ENCODE data around the gene PROB1.
"Not testable (repeated sequence)": the region's sequence is repeated elsewhere in the genome, so short reads cannot be mapped to it uniquely, and the experiment has no call there.

The PROB1 gene

DNA sequence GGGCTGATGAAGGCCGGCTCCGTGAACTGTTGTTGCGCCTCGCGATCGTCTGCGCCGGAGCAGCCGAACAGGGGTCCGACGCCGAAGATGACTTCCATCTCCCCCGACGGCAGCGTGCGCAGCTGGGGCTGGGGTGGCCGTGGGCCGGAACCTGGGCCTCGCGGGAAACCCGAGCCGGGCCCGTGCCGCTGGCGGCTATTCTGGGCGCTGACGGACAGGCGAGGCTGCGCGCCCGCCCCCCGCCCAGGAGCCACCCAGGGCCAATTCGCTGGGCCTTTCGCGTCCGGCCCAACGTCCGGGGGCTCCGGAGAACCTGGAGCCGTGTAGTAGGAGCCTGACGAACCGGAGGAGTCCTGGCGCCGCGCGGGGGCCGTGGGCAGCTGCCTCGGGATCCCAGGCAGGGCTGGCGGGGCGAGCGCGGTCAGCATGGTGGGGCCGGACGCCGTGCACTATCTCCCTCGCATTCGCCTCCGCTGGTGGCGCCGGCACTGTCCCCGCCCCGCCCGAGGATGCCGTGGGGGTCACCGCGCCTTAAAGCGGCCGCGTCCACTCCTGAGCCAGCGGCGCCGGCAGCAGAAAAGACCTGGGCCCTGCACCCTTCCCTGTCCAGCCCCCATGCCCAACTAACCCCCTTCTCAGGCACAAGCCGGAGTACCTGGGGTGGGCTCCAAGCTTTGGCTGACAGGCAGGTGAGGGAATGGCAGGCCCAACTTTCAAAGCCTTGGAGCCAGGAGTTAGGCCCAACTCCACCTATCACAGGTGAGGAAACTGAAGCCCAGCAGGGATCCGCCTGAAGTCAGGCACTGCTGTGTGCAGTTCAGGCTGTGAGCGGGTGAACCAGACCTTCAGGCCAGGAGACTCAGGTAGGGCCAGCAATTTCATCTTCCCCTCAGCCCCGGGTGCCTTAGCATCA lies at the start of gene PROB1:
Gene PROB1, minus strand, starts transcription at position 451 of the 913 bp plus-strand sequence. Its CDS starts 23 bp downstream, at position 428.
- DNase-seq (ENCODE audit: low spot score) = no peak

GRCh38 chr5:139443831-139444453 lies 49.0 kb upstream of the PROB1 start:
- no peak for DNase-seq (ENCODE audit: low spot score)

- not testable (repeated sequence) for DNase-seq (ENCODE audit: low spot score)
Observed at GRCh38 chr5:139440416-139440815, 45.5 kb upstream of the PROB1 start.

- DNase-seq (ENCODE audit: low spot score) = peak; percentile 96
Observed at GRCh38 chr5:139439013-139439903, 44.4 kb upstream of the PROB1 start, which contains the start of gene DNAJC18. TSS of gene DNAJC18 (minus strand) at chr5:139439525. CDS start at chr5:139439445, 80 bp downstream.

GRCh38 chr5:139438707-139439012 lies 43.8 kb upstream of the PROB1 start:
- DNase-seq (ENCODE audit: low spot score) = peak; percentile 18

GRCh38 chr5:139435676-139436075 lies 40.8 kb upstream of the PROB1 start:
- no peak for DNase-seq (ENCODE audit: low spot score)

- DNase-seq (ENCODE audit: low spot score) = no peak
Observed at GRCh38 chr5:139431706-139432105, 36.8 kb upstream of the PROB1 start.

GRCh38 chr5:139430015-139430414 lies 35.1 kb upstream of the PROB1 start:
- no peak for DNase-seq (ENCODE audit: low spot score)

DNA sequence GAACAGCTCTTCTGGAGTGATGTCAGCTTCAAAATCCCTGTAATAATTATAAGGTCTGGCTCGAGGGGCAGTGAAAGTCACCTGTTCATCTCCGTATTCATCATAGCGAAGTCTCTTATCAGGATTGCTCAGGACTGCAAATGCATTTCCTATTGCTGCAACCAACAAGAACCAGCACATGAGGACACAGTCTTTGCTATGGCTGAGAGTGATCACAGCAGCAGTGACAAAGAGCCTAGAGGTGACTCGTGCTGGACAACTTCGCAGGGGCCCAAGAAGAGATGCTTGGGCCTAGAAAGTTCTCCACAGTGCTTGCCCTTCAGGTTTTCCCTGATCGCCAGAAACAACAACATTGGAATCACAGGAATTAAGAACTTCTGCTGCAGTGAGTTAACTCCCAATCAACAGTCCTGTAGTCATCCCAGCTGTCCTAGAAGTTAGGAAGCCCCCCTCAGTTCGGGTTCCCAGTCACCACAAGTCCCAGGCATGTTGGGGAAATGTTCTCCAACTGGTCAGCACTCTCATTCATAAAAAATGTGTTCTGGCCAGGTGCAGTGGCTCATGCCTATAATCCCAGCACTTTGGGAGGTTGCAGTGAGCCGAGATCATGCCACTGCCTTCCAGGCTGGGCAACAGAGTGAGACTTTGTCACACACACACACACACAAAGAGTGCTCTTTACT lies 31.4 kb upstream of the PROB1 start:
- DNase-seq (ENCODE audit: low spot score) = no peak

GRCh38 chr5:139425497-139425896 lies 30.6 kb upstream of the PROB1 start:
- no peak for DNase-seq (ENCODE audit: low spot score)

GRCh38 chr5:139422307-139422893 lies 27.5 kb upstream of the PROB1 start:
- peak; percentile 79 for DNase-seq (ENCODE audit: low spot score)

DNA sequence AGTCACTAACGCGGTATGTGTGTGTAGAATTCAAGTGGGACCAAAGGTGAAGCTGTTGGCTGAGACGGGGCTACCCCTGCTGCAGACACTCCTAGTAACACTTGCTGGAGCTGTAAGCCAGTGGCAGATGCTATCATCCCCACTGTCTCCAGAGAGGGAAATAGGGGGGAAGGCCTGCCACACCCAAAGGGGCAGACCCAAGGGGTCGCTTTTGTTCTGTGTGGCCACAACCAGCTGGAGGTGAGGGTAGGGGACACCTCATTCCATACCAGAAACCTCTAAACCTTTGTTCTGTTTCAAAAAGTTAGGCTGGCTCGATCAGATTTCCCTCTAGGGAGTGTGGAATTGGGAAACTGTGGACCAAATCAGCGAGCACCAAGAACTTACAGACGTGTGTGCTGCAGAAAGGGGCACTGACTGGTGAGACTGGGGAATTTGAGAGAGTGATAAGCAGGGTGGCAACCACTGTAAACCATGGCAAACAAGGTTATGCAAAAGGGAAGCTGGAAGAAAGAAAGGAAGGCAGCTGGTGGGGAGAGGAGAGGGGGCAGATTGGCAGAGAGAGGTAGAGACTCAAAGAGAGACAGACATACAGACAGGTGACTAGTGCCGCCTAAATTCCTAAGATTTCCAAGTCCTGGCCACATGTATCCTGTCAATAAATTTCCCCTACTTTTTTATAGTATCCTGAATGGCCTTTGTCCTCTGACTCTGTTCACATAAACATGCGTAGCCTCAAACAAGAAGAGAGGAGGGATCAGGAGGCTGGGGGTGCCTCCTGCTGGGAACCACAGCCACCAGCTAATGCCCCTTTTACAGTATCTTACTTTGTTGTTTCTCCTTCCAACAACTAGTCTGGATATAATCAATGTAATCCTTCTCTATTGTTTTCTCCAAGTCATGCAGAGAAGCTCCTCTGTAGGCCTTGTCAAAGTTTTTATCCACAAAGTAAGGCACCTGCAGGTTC lies 24.6 kb upstream of the PROB1 start:
- DNase-seq (ENCODE audit: low spot score) = no peak

DNA sequence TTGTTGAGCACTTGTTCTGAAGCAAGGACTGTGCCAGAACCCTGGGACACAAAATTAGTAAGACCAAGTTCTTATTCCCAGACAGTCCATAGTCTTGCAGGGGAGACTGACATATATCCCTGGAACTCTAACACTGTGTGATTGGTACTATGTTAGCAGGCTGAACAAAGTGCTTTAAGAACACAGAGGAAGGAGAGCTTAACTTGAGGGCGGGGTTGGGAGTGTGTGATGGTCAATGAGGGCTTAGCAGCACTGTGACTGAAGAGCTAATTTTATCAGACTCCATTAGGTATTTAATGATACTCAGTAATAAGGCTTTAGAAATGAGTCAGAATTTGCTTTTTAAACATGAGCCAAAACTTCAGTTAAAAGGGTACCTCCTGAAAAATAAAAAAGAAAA lies 23.9 kb upstream of the PROB1 start:
- DNase-seq (ENCODE audit: low spot score) = no peak

DNA sequence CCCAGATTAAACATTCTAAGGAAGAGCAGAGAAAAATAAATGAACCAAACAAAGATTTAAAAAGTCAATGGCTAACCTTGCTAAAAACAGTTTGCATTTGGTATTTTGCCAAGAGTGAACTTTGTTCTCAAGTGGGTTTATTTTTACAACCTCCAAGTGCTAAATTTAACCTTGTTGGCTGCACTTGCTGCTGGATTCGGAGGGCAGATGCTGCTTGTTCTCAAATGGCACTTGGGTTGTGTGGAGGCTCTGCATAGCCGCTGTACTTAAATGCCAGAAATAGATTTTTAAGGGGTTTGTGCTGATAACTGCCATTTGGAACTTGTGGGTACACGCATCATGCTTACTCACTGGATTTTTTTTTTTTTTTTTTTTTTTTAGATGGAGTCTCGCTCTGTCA lies 22.3 kb upstream of the PROB1 start:
- DNase-seq (ENCODE audit: low spot score) = no peak

DNA sequence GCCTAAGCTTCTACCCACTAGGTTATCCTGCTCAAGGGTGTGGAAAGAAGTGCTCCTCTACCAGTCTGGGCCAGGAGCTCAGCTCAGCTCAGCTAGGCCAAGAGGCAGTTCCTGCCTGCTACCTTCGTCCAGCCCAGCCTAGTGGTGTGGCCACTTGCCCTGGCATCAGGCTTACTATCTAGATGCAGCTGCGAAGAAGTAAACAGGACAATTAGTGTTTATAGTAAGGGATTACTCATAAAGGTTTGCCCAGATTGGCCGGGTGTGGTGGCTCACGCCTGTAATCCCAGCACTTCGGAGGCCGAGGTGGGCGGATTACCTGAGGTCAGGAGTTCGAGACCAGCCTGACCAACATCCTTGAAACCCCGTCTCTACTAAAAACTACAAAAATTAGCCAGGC lies 21.7 kb upstream of the PROB1 start:
- DNase-seq (ENCODE audit: low spot score) = no peak

GRCh38 chr5:139415869-139416268 lies 21.0 kb upstream of the PROB1 start:
- no peak for DNase-seq (ENCODE audit: low spot score)

DNA sequence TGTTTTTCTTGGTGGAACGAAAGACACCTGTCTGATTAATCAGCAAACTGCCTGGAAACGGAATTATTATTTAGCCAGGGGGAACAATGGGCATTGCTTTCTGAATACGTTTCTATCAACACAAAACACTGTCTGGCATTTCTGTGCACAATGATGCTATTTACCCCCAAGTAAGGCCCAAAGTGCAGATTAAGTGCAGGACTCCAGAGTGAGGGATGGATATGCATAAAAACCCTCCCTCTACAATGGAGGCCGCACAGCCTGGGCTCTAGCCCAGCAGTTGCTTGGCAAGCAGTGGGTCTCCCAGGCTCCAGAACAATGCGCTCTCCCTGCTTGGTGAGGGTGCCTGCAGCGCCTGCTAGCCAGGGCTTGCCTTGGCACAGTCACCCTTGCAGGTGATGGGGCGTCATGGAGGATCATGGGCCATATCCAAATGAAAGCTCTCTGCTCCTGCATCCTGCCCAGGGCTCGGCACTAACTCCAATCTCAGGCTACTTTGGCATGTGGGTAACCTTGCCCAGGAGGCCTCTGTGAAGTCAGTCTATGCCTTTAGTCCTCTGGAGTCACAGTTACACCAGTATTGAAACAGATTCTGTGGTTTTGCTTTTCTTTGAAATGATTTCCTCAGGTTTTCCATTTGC lies 20.4 kb upstream of the PROB1 start:
- DNase-seq (ENCODE audit: low spot score) = peak; percentile 69

- DNase-seq (ENCODE audit: low spot score) = peak; percentile 23
Observed at GRCh38 chr5:139414581-139415130, 19.8 kb upstream of the PROB1 start.

DNA sequence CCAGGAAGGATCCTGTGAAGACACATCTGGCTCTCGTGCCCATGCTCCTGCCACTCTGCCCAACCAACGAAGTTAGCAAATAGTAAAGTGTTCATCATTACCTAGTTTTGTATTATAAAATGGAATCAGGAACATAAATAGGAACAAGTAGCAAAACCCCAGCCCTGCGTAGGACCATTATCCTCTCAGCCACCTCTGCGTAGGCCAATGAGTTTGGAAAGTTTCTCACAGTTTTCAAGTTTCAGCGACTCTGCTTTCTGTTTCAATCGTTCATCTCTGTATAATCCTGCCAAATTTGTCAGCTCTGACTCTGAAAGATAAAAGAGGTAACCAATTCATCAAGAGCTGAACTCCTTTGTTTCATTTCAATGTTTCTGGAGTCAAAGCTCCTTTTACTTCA lies 19.1 kb upstream of the PROB1 start:
- no peak for DNase-seq (ENCODE audit: low spot score)

Measured in cerebellar cortex (tissue), 1 donor.